ENCODE data around the gene GDI2.
A peak's percentile ranks its signal among the peaks of the same experiment; 100 is the strongest.

Gene GDI2

GRCh38 chr10:5813341-5814109 is at the start of gene GDI2:
GDI2 (minus strand) TSS chr10:5813434; CDS start chr10:5813258, 176 bp downstream.
- TF ChIP-seq CTCF (IDR thresholded peaks at IDR 0.05; ENCODE audit: low read length): no peak
- TF ChIP-seq EZH2 (IDR thresholded peaks at IDR 0.05; ENCODE audit: borderline replicate concordance, low read length): no peak
- H3K4me1 ChIP-seq (ENCODE audit: insufficient read depth, low read length, severe bottlenecking): peaks cover 80% of the 10 kb centered on the region
- peak within 1 kb of the TSS; percentile 91 for H3K27ac ChIP-seq (ENCODE audit: low read depth, low read length, poor library complexity, severe bottlenecking)
- H3K79me2 ChIP-seq (ENCODE audit: insufficient read depth, low read length): peaks cover 56% of the 10 kb centered on the region
- H3F3A ChIP-seq (ENCODE audit: insufficient read depth, low read length): no peaks in the 10 kb centered on the region
- H3K27me3 ChIP-seq (ENCODE audit: insufficient read depth, low read length): no peaks in the 10 kb centered on the region
- H2AFZ ChIP-seq (ENCODE audit: low read length): no peak within 1 kb of the TSS
- H4K20me1 ChIP-seq (ENCODE audit: insufficient read depth, low read length): peaks cover 3% of the 10 kb centered on the region; the same call in 1 of the 2 replicates
- H3K9ac ChIP-seq (ENCODE audit: low read length): peak within 1 kb of the TSS; percentile 100
- H3K4me3 ChIP-seq (ENCODE audit: low read depth, low read length, poor library complexity, severe bottlenecking): peak within 1 kb of the TSS; percentile 99
- peak within 1 kb of the TSS; percentile 99 for H3K4me2 ChIP-seq (ENCODE audit: low read length)
- no peaks in the 10 kb centered on the region for H3K9me3 ChIP-seq (ENCODE audit: low read length)
- no peaks in the 10 kb centered on the region for H3K9me2 ChIP-seq (ENCODE audit: low read depth, low read length)
- H3K36me3 ChIP-seq (ENCODE audit: insufficient read depth, low read length): peaks cover 11% of the 10 kb centered on the region; the same call in 1 of the 2 replicates

- no peaks in the 10 kb centered on the region for H3K79me2 ChIP-seq (ENCODE audit: insufficient read depth, low read length)
- H3F3A ChIP-seq (ENCODE audit: insufficient read depth, low read length): no peaks in the 10 kb centered on the region
- no peak overlapping the region; the same call in 1 of the 2 replicates for H2AFZ ChIP-seq (ENCODE audit: low read length)
- peak overlapping the region; percentile 69 for H3K27ac ChIP-seq (ENCODE audit: low read depth, low read length, poor library complexity, severe bottlenecking)
- H4K20me1 ChIP-seq (ENCODE audit: insufficient read depth, low read length): no peaks in the 10 kb centered on the region
- H3K9me3 ChIP-seq (ENCODE audit: low read length): no peaks in the 10 kb centered on the region
- no peaks in the 10 kb centered on the region for H3K9me2 ChIP-seq (ENCODE audit: low read depth, low read length)
- H3K27me3 ChIP-seq (ENCODE audit: insufficient read depth, low read length): no peaks in the 10 kb centered on the region
- H3K9ac ChIP-seq (ENCODE audit: low read length): peak overlapping the region; percentile 4; the same call in 1 of the 2 replicates
- peaks cover 31% of the 10 kb centered on the region for H3K4me1 ChIP-seq (ENCODE audit: insufficient read depth, low read length, severe bottlenecking)
- H3K36me3 ChIP-seq (ENCODE audit: insufficient read depth, low read length): no peaks in the 10 kb centered on the region
- TF ChIP-seq EZH2 (IDR thresholded peaks at IDR 0.05; ENCODE audit: borderline replicate concordance, low read length): no peak
- no peak for TF ChIP-seq CTCF (IDR thresholded peaks at IDR 0.05; ENCODE audit: low read length)
- peak overlapping the region; percentile 39 for H3K4me2 ChIP-seq (ENCODE audit: low read length)
- H3K4me3 ChIP-seq (ENCODE audit: low read depth, low read length, poor library complexity, severe bottlenecking): peak overlapping the region; percentile 22
Measured at GRCh38 chr10:5862360-5862961, 49.2 kb upstream of the GDI2 start.

- Histone ChIP-seq H3K9ac (ENCODE audit: low read length) (no peak overlapping the region), H4K20me1 (ENCODE audit: insufficient read depth, low read length) (no peaks in the 10 kb centered on the region), H3K9me2 (ENCODE audit: low read depth, low read length) (no peaks in the 10 kb centered on the region), H3K9me3 (ENCODE audit: low read length) (no peaks in the 10 kb centered on the region), H3K4me3 (ENCODE audit: low read depth, low read length, poor library complexity, severe bottlenecking) (no peak overlapping the region), H3K79me2 (ENCODE audit: insufficient read depth, low read length) (no peaks in the 10 kb centered on the region), H3K36me3 (ENCODE audit: insufficient read depth, low read length) (no peaks in the 10 kb centered on the region), H3F3A (ENCODE audit: insufficient read depth, low read length) (no peaks in the 10 kb centered on the region), H3K4me2 (ENCODE audit: low read length) (peak overlapping the region; percentile 22), H3K27ac (ENCODE audit: low read depth, low read length, poor library complexity, severe bottlenecking) (peak overlapping the region; percentile 27), H3K4me1 (ENCODE audit: insufficient read depth, low read length, severe bottlenecking) (peaks cover 42% of the 10 kb centered on the region), H2AFZ (ENCODE audit: low read length) (no peak overlapping the region), H3K27me3 (ENCODE audit: insufficient read depth, low read length) (no peaks in the 10 kb centered on the region)
- TF ChIP-seq EZH2 (IDR thresholded peaks at IDR 0.05; ENCODE audit: borderline replicate concordance, low read length): no peak
- TF ChIP-seq CTCF (IDR thresholded peaks at IDR 0.05; ENCODE audit: low read length): no peak
Measured at GRCh38 chr10:5860066-5860465, 46.8 kb upstream of the GDI2 start.
